Fibroblast of lung (primary cell): ENCODE results near the gene SDHB. TPM values are rescaled to one million over a fixed set of nuclear protein-coding genes. Genes with fewer than 3 reads are reported as not detected.

Experiments used
- DNase-seq, 2 donors: peaks; one replicate each; pipeline versions ENCODE4 v3.0.0 to v3.0.0-alpha.2; 2010; ENCODE audit warnings: low read depth in 2 of 2
- H2AFZ ChIP-seq: 2 replicates; pipeline ENCODE4 v1.5.1; 2012; ENCODE audit warnings: low read length, control low read depth, inconsistent platforms
- H3K27ac ChIP-seq: 2 replicates; pipeline ENCODE4 v1.5.1; 2011; ENCODE audit warnings: low read length, control low read depth; ENCODE audit not compliant: insufficient read depth
- H3K27me3 ChIP-seq: 2 replicates; pipeline ENCODE4 v1.5.1; 2011; ENCODE audit warnings: mild to moderate bottlenecking, low read length; ENCODE audit not compliant: control insufficient read depth, insufficient read depth
- H3K36me3 ChIP-seq: 2 replicates; pipeline ENCODE4 v1.5.1; 2011; ENCODE audit warnings: low read length; ENCODE audit not compliant: control insufficient read depth, insufficient read depth
- H3K4me1 ChIP-seq: 2 replicates; pipeline ENCODE4 v1.5.1; 2011; ENCODE audit warnings: low read length; ENCODE audit not compliant: control insufficient read depth, insufficient read depth; ENCODE audit errors: extremely low read depth
- H3K4me2 ChIP-seq: 2 replicates; pipeline ENCODE4 v1.5.1; 2011; ENCODE audit warnings: low read length, control low read depth; ENCODE audit not compliant: insufficient read depth; ENCODE audit errors: extremely low read depth
- H3K4me3 ChIP-seq, 4 experiments: fragments of 200-600 bp in 1 of 4; sonication (generic) in 1 of 4; replicated peaks in 1 of 4; 2 replicates each; pipeline ENCODE4 v1.5.1; 2011 to 2016; ENCODE audit warnings: low read length in 4 of 4, low read depth in 3 of 4, mild to moderate bottlenecking in 3 of 4, control low read depth in 2 of 4, inconsistent platforms in 1 of 4, mixed read lengths in 1 of 4; ENCODE audit not compliant: insufficient read depth in 1 of 4; ENCODE audit errors: control extremely low read depth in 1 of 4
- H3K79me2 ChIP-seq: 2 replicates; pipeline ENCODE4 v1.5.1; 2012; ENCODE audit warnings: mild to moderate bottlenecking, low read length, inconsistent platforms; ENCODE audit not compliant: control insufficient read depth, insufficient read depth
- H3K9ac ChIP-seq: 2 replicates; pipeline ENCODE4 v1.5.1; 2011; ENCODE audit warnings: mild to moderate bottlenecking, low read length, control low read depth; ENCODE audit not compliant: insufficient read depth
- H3K9me3 ChIP-seq: 2 replicates; pipeline ENCODE4 v1.5.1; 2012; ENCODE audit warnings: low read depth, low read length; ENCODE audit not compliant: control insufficient read depth, insufficient read depth
- H4K20me1 ChIP-seq: 2 replicates; pipeline ENCODE4 v1.5.1; 2011; ENCODE audit warnings: low read length; ENCODE audit not compliant: control insufficient read depth, insufficient read depth; ENCODE audit errors: extremely low read depth
- CTCF ChIP-seq, 2 donors: IDR thresholded peaks in 1 of 2; conservative IDR thresholded peaks in 1 of 2; 1 replicate in 1 of 2; 2 replicates in 1 of 2; pipeline ENCODE4 v1.5.1; 2011 to 2012; ENCODE audit warnings: low read length in 2 of 2, control low read depth in 1 of 2, inconsistent platforms in 1 of 2, low read depth in 1 of 2, mild to moderate bottlenecking in 1 of 2
- EZH2 ChIP-seq: IDR thresholded peaks from 2 replicates; pipeline ENCODE4 v1.5.1; 2012; ENCODE audit warnings: low read length, control low read depth, mild to moderate bottlenecking; ENCODE audit errors: missing control alignments
- polyA plus RNA-seq, 2 donors: library from polyadenylated mRNA; depleted of rRNA in 1 of 2; stranded (reverse) in 1 of 2; unstranded in 1 of 2; fragments of >200 nt; gene quantifications; 2 replicates each; pipeline ENCODE4 v1.2.1, GENCODE V29; 2011 to 2012; ENCODE audit warnings: missing spikeins in 1 of 2
- total RNA-seq: library from RNA; depleted of rRNA; stranded (reverse); fragments of >200 nt; gene quantifications from 2 replicates; pipeline ENCODE4 v1.2.1, GENCODE V29; 2014

The SDHB gene
- total and polyA plus RNA-seq, 2 donors (not counting 1 experiment from before 2014, with no cell fraction given): 136 to 170 TPM

- H3K9ac ChIP-seq: no peak overlapping the region
- H4K20me1 ChIP-seq: no peaks in the 10 kb centered on the region
- H3K4me3 ChIP-seq: no peak overlapping the region
- H3K27me3 ChIP-seq: no peaks in the 10 kb centered on the region
- DNase-seq: peak in 1 of 2 donors; percentile 65
- H3K4me2 ChIP-seq: no peak overlapping the region
- H3K4me1 ChIP-seq: peaks cover 3% of the 10 kb centered on the region
- TF ChIP-seq CTCF (conservative IDR thresholded peaks at IDR 0.05 in 1 of 2, IDR thresholded peaks at IDR 0.05 in 1 of 2; ENCODE audit: low read depth in 1 of 2, low read length in 2 of 2): no peak
- no peak for TF ChIP-seq EZH2
- no peaks in the 10 kb centered on the region for H3K9me3 ChIP-seq
- no peaks in the 10 kb centered on the region for H3K79me2 ChIP-seq
- H3K27ac ChIP-seq: peak overlapping the region; percentile 8
- no peak overlapping the region for H2AFZ ChIP-seq
- H3K36me3 ChIP-seq: peaks cover 4% of the 10 kb centered on the region
Observed at GRCh38 chr1:16971341-16972188, 82.3 kb downstream of the SDHB start.

- Histone ChIP-seq H3K79me2 (no peaks in the 10 kb centered on the region), H3K9me3 (no peaks in the 10 kb centered on the region), H3K4me2 (no peak overlapping the region), H3K27me3 (no peaks in the 10 kb centered on the region), H3K9ac (no peak overlapping the region), H2AFZ (no peak overlapping the region), H4K20me1 (no peaks in the 10 kb centered on the region), H3K4me3 (no peak overlapping the region), H3K27ac (no peak overlapping the region), H3K4me1 (peaks cover 3% of the 10 kb centered on the region), H3K36me3 (peaks cover 4% of the 10 kb centered on the region)
- no peak for DNase-seq
- TF ChIP-seq EZH2 (no peak), CTCF (conservative IDR thresholded peaks at IDR 0.05 in 1 of 2, IDR thresholded peaks at IDR 0.05 in 1 of 2; ENCODE audit: low read depth in 1 of 2, low read length in 2 of 2) (no peak)
Observed at GRCh38 chr1:16970132-16970910, 83.5 kb downstream of the SDHB start.

GRCh38 chr1:16969651-16970050, 84.2 kb downstream of the SDHB start:
- Histone ChIP-seq H3K4me2 (no peak overlapping the region), H3K4me3 (no peak overlapping the region), H3K9me3 (no peaks in the 10 kb centered on the region), H3K36me3 (peaks cover 4% of the 10 kb centered on the region), H3K79me2 (no peaks in the 10 kb centered on the region), H3K27ac (no peak overlapping the region), H2AFZ (no peak overlapping the region), H3K4me1 (peaks cover 3% of the 10 kb centered on the region), H3K27me3 (no peaks in the 10 kb centered on the region), H3K9ac (no peak overlapping the region), H4K20me1 (no peaks in the 10 kb centered on the region)
- TF ChIP-seq CTCF (conservative IDR thresholded peaks at IDR 0.05 in 1 of 2, IDR thresholded peaks at IDR 0.05 in 1 of 2; ENCODE audit: low read depth in 1 of 2, low read length in 2 of 2) (no peak), EZH2 (no peak)
- DNase-seq: no peak
